Stomach (tissue), 9 donors: ENCODE results near the gene DNAH3. TPM values are rescaled to one million over a fixed set of nuclear protein-coding genes. Genes with fewer than 3 reads are reported as not detected.

Source experiments
- DNase-seq, 2 donors: peaks; one replicate each; pipeline versions ENCODE4 v3.0.0 to v3.0.0-alpha.2; 2013 to 2019
- H3K27ac ChIP-seq, 5 donors: fragments of 200-600 bp in 4 of 5; sonication (generic) in 4 of 5; one replicate each; pipeline ENCODE4 v1.5.1; 2013 to 2019; ENCODE audit warnings: mild to moderate bottlenecking in 1 of 5, moderate library complexity in 1 of 5
- H3K27me3 ChIP-seq, 3 donors: fragments of 200-600 bp; sonication (generic); one replicate each; pipeline ENCODE4 v1.5.1; 2017 to 2019; ENCODE audit warnings: mixed run types in 1 of 3
- H3K36me3 ChIP-seq, 4 donors: fragments of 200-600 bp; sonication (generic); 1 replicate in 3 of 4; 2 replicates in 1 of 4; pipeline ENCODE4 v1.5.1; 2016 to 2019
- H3K4me1 ChIP-seq, 4 donors: fragments of 200-600 bp; sonication (generic); one replicate each; pipeline ENCODE4 v1.5.1; 2016 to 2019
- H3K4me3 ChIP-seq, 4 donors: fragments of 200-600 bp; sonication (generic) in 3 of 4; one replicate each; pipeline ENCODE4 v1.5.1; 2016 to 2019; ENCODE audit warnings: mild to moderate bottlenecking in 1 of 4
- H3K9me3 ChIP-seq, 4 donors: fragments of 200-600 bp; sonication (generic); one replicate each; pipeline ENCODE4 v1.5.1; 2016 to 2019
- CTCF ChIP-seq, 7 experiments: fragments of 450-650 bp in 4 of 7; fragments of 200-600 bp in 3 of 7; sonication (generic) in 3 of 7; IDR thresholded peaks; one replicate each; pipeline ENCODE4 v1.5.1; 2016 to 2019; ENCODE audit warnings: antibody characterized with exemption in 7 of 7, control low read depth in 2 of 7, mild to moderate bottlenecking in 1 of 7
- EP300 ChIP-seq: sonication (generic); formaldehyde crosslinking; IDR thresholded peaks from one replicate; pipeline ENCODE4 v1.6.1; 2017; ENCODE audit warnings: antibody characterized with exemption
- POLR2A ChIP-seq, 4 donors: fragments of 450-650 bp; IDR thresholded peaks; one replicate each; pipeline ENCODE4 v1.6.1; 2016; ENCODE audit warnings: antibody characterized with exemption in 4 of 4, control low read depth in 2 of 4, mild to moderate bottlenecking in 1 of 4, moderate library complexity in 1 of 4
- POLR2AphosphoS5 ChIP-seq, 3 donors: sonication (generic); formaldehyde crosslinking; IDR thresholded peaks; one replicate each; pipeline ENCODE4 v1.6.1; 2016; ENCODE audit warnings: antibody characterized with exemption in 3 of 3
- WGBS, 5 donors: extraction: QIAGEN DNeasy Blood & Tissue Kit in 3 of 5; methylation state at CpG; one replicate each; pipeline versions ENCODE4 v1.1.5 to v1.1.7; 2013 to 2018; 5-methylcytosine and 5-hydroxymethylcytosine counted together
- intact Hi-C: fragments of 100-400 bp; cut with DNase I; formaldehyde crosslinking; loops from one replicate; pipeline ENCODE4 v1.15.1; 2023; ENCODE audit warnings: low total_unique reads
- polyA plus RNA-seq, 3 donors: library from polyadenylated mRNA; stranded (reverse); fragments of 200-250 nt; gene quantifications; one replicate each; pipeline ENCODE4 v1.2.3, GENCODE V29; 2013
- total RNA-seq, 5 donors: library from RNA; depleted of rRNA; stranded (reverse); fragments of >200 nt; gene quantifications; one replicate each; pipeline versions ENCODE4 v1.1.0 to v1.2.3, GENCODE V29; 2014 to 2016
- donor health status: healthy with polysubstance abuse.
- donor health status: Bipolar disorder and iron deficiency.
- donor health status: healthy.

Gene DNAH3
- total and polyA plus RNA-seq, 8 donors: 0.10 to 8.7 (median 0.18) TPM; not detected in 5

DNA sequence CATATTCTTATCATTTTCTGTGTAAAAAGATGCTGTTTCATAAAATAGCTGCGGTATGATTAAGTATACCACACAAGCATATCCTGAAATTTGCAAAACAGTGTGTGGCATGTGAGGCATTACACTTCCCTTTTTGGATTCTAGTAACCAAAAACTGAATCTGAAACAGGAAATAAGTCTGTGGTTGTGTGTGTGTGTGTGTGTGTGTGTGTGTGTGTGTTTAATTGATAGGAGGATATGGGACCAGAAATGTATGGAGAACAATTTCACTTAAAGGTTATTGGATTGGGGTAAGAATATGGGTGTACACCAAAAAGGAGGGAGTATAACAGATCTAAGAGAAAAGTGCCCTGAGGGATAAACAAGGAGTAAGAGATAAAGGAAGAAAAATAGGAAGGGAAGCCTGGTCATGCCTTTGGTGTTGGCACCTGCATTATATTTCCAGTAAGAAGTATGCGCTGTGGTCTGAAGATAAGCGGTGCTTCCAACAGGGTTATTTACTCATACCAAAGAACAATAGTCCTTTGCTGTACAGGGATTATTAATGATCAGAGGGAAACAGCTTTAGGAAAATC, 246.1 kb downstream of the DNAH3 start:
- TF ChIP-seq EP300 (no peak), POLR2AphosphoS5 (IDR thresholded peaks at IDR 0.05) (peak in 2 of 3 donors; percentile 68 to 82)
- peaks cover 60 to 82% (median 68%) of the 10 kb centered on the region in 4 donors for H3K4me1 ChIP-seq
- no peaks in the 10 kb centered on the region for H3K36me3 ChIP-seq

GRCh38 chr16:20903899-20904506, 246.6 kb downstream of the DNAH3 start:
- no peaks in the 10 kb centered on the region for H3K36me3 ChIP-seq
- intact Hi-C loops: loop anchor here (10.0 kb wide), 1 partner anchor 49 kb away; no protein-coding TSS in a partner anchor
- TF ChIP-seq POLR2A (IDR thresholded peaks at IDR 0.05) (no peak), POLR2AphosphoS5 (IDR thresholded peaks at IDR 0.05) (no peak), CTCF (IDR thresholded peaks at IDR 0.05) (no peak), EP300 (no peak)

More for the DNA sequence above, 246.1 kb downstream of the DNAH3 start:
- intact Hi-C loops: loop anchor here (10.0 kb wide), 1 partner anchor 50 kb away; no protein-coding TSS in a partner anchor
- DNase-seq: peak; percentile 30 to 74
- Histone ChIP-seq H3K27me3 (no peaks in the 10 kb centered on the region), H3K9me3 (no peaks in the 10 kb centered on the region), H3K27ac (peak overlapping the region in 4 of 5 donors; percentile 98 to 99 (median 98)), H3K4me3 (peak overlapping the region in 1 of 4 donors; percentile 11)
- WGBS, 5 donors: 13 to 26% (median 17%) methylated on average over 3 of the region's 3 CpGs

GRCh38 chr16:20903116-20903898, 247.3 kb downstream of the DNAH3 start:
- 66 to 80% (median 77%) methylated on average over 5 of the region's 5 CpGs for WGBS, 5 donors
- intact Hi-C loops: loop anchor here (10.0 kb wide), 1 partner anchor 49 kb away; no protein-coding TSS in a partner anchor
- no peak for TF ChIP-seq POLR2A (IDR thresholded peaks at IDR 0.05)
- no peak for TF ChIP-seq POLR2AphosphoS5 (IDR thresholded peaks at IDR 0.05)
- no peak for TF ChIP-seq CTCF (IDR thresholded peaks at IDR 0.05)
- no peak for TF ChIP-seq EP300
- peak overlapping the region in 4 of 5 donors; percentile 98 to 99 (median 98) for H3K27ac ChIP-seq
- DNase-seq: no peak
- no peak overlapping the region for H3K4me3 ChIP-seq
- no peaks in the 10 kb centered on the region for H3K27me3 ChIP-seq
- peaks cover 71 to 86% (median 80%) of the 10 kb centered on the region in 4 donors for H3K4me1 ChIP-seq
- H3K36me3 ChIP-seq: no peaks in the 10 kb centered on the region
- H3K9me3 ChIP-seq: no peaks in the 10 kb centered on the region

More at GRCh38 chr16:20903899-20904506, 246.6 kb downstream of the DNAH3 start:
- H3K4me3 ChIP-seq: peak overlapping the region in 1 of 4 donors; percentile 11
- H3K27ac ChIP-seq: peak overlapping the region in 4 of 5 donors; percentile 98 to 99 (median 98)
- 12 to 32% (median 30%) methylated on average over 5 of the region's 5 CpGs for WGBS, 5 donors
- H3K4me1 ChIP-seq: peaks cover 64 to 85% (median 74%) of the 10 kb centered on the region in 4 donors
- DNase-seq: no peak
- H3K27me3 ChIP-seq: no peaks in the 10 kb centered on the region
- H3K9me3 ChIP-seq: no peaks in the 10 kb centered on the region

DNA sequence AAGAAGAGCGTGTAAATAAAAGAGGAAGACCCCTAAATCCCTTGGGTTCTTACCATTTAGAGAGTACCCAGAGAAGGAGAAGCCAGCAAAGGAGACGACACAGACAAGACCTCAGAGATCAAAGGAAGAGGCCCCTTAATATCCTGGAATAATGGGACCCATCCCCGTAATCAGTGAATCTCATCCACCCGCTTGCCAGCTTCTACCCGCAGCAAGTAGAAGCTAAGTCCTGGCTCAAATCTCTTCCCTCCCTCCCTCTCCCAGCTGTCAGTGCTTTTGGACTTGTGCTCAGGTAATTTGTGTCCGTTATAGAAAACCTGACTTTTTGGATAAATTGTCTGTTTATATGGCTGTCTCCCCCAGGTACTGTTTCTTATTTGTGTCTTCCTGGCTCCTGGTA, 248.2 kb downstream of the DNAH3 start:
- H3K4me3 ChIP-seq: peak overlapping the region in 1 of 4 donors; percentile 62
- TF ChIP-seq EP300 (no peak), CTCF (IDR thresholded peaks at IDR 0.05) (no peak)
- 79 to 91% (median 90%) methylated on average over 6 of the region's 6 CpGs for WGBS, 5 donors
- peaks cover 0 to 2% (median 0%) of the 10 kb centered on the region in 4 donors for H3K36me3 ChIP-seq
- H3K9me3 ChIP-seq: no peaks in the 10 kb centered on the region
- no peak for DNase-seq
- intact Hi-C loops: loop anchor here (10.0 kb wide), 1 partner anchor 48 kb away; no protein-coding TSS in a partner anchor
- no peaks in the 10 kb centered on the region for H3K27me3 ChIP-seq
- H3K4me1 ChIP-seq: peaks cover 79 to 86% (median 84%) of the 10 kb centered on the region in 4 donors
- peak overlapping the region; percentile 32 to 99 (median 98) for H3K27ac ChIP-seq
